ENCODE results near the gene CCDC148. TPM values are rescaled to one million over a fixed set of nuclear protein-coding genes. Genes with fewer than 3 reads are reported as not detected.

Gene CCDC148
- total and polyA plus RNA-seq, 4 donors = 0.02 to 0.42 (median 0.31) TPM

- Histone ChIP-seq H3K4me1 (ENCODE audit: control insufficient read depth in 4 of 4, insufficient read depth in 4 of 4, low read length in 3 of 4) (no peaks in the 10 kb centered on the region), H3K9me3 (ENCODE audit: control insufficient read depth in 4 of 4, low read length in 3 of 4) (no peaks in the 10 kb centered on the region), H3K27me3 (ENCODE audit: control insufficient read depth in 4 of 4, insufficient read depth in 4 of 4, low read length in 3 of 4) (no peaks in the 10 kb centered on the region), H3K36me3 (ENCODE audit: control insufficient read depth in 4 of 4, insufficient read depth in 3 of 4, low read depth in 1 of 4, low read length in 3 of 4) (no peaks in the 10 kb centered on the region), H3K9ac (ENCODE audit: low read depth in 1 of 2, low read length in 2 of 2) (no peak overlapping the region), H3K4me3 (ENCODE audit: low read depth in 1 of 3, low read length in 3 of 3) (no peak overlapping the region), H3K27ac (ENCODE audit: low read depth in 1 of 2, low read length in 2 of 2) (no peak overlapping the region)
- 47% methylated on average over 2 of the region's 2 CpGs for WGBS
- TF ChIP-seq TAF1 (conservative IDR thresholded peaks at IDR 0.05) = no peak
- no peak for TF ChIP-seq ATF3 (IDR thresholded peaks at IDR 0.05)
- DNase-seq (ENCODE audit: low spot score) = no peak
Measured at GRCh38 chr2:158172719-158173118, 283.8 kb downstream of the CCDC148 start.

- Histone ChIP-seq H3K4me1 (ENCODE audit: control insufficient read depth in 4 of 4, insufficient read depth in 4 of 4, low read length in 3 of 4) (no peaks in the 10 kb centered on the region), H3K4me3 (ENCODE audit: low read depth in 1 of 3, low read length in 3 of 3) (no peak overlapping the region), H3K27ac (ENCODE audit: low read depth in 1 of 2, low read length in 2 of 2) (no peak overlapping the region), H3K36me3 (ENCODE audit: control insufficient read depth in 4 of 4, insufficient read depth in 3 of 4, low read depth in 1 of 4, low read length in 3 of 4) (no peaks in the 10 kb centered on the region), H3K9ac (ENCODE audit: low read depth in 1 of 2, low read length in 2 of 2) (no peak overlapping the region), H3K27me3 (ENCODE audit: control insufficient read depth in 4 of 4, insufficient read depth in 4 of 4, low read length in 3 of 4) (no peaks in the 10 kb centered on the region), H3K9me3 (ENCODE audit: control insufficient read depth in 4 of 4, low read length in 3 of 4) (peaks cover 0 to 14% (median 8%) of the 10 kb centered on the region in 4 donors)
- TF ChIP-seq FOXA1 (IDR thresholded peaks at IDR 0.05) (no peak), HNF4G (IDR thresholded peaks at IDR 0.05) (no peak), TAF1 (conservative IDR thresholded peaks at IDR 0.05) (no peak)
- no peak for DNase-seq (ENCODE audit: low spot score)
Measured at GRCh38 chr2:158154596-158154995, 302.0 kb downstream of the CCDC148 start.

GRCh38 chr2:158153270-158154015 lies 303.1 kb downstream of the CCDC148 start:
- Histone ChIP-seq H3K9me3 (ENCODE audit: control insufficient read depth in 4 of 4, low read length in 3 of 4) (peaks cover 0 to 14% (median 8%) of the 10 kb centered on the region in 4 donors), H3K4me3 (ENCODE audit: low read depth in 1 of 3, low read length in 3 of 3) (peak overlapping the region in 1 of 3 donors; percentile 37)
- WGBS = 84% methylated on average over 3 of the region's 3 CpGs

More at GRCh38 chr2:158153270-158154015, 303.1 kb downstream of the CCDC148 start:
- Histone ChIP-seq H3K36me3 (ENCODE audit: control insufficient read depth in 4 of 4, insufficient read depth in 3 of 4, low read depth in 1 of 4, low read length in 3 of 4) (no peaks in the 10 kb centered on the region), H3K27ac (ENCODE audit: low read depth in 1 of 2, low read length in 2 of 2) (no peak overlapping the region), H3K4me1 (ENCODE audit: control insufficient read depth in 4 of 4, insufficient read depth in 4 of 4, low read length in 3 of 4) (no peaks in the 10 kb centered on the region), H3K27me3 (ENCODE audit: control insufficient read depth in 4 of 4, insufficient read depth in 4 of 4, low read length in 3 of 4) (no peaks in the 10 kb centered on the region), H3K9ac (ENCODE audit: low read depth in 1 of 2, low read length in 2 of 2) (no peak overlapping the region)
- no peak for DNase-seq (ENCODE audit: low spot score)
- TF ChIP-seq JUND (IDR thresholded peaks at IDR 0.05) = no peak
- no peak for TF ChIP-seq REST (IDR thresholded peaks at IDR 0.05)
- TF ChIP-seq YY1 (IDR thresholded peaks at IDR 0.05) = no peak
- no peak for TF ChIP-seq FOXA1 (IDR thresholded peaks at IDR 0.05)
- TF ChIP-seq TAF1 (conservative IDR thresholded peaks at IDR 0.05) = no peak
- no peak for TF ChIP-seq FOXA2 (IDR thresholded peaks at IDR 0.05)
- no peak for TF ChIP-seq MAX (IDR thresholded peaks at IDR 0.05)
- TF ChIP-seq GABPA (IDR thresholded peaks at IDR 0.05 in 1 of 2, conservative IDR thresholded peaks at IDR 0.05 in 1 of 2) = no peak
- no peak for TF ChIP-seq NR2F2 (IDR thresholded peaks at IDR 0.05)
